Measurements from ENCODE around the gene MEI1.

MEI1 gene

GRCh38 chr22:41757502-41757901 lies 58.2 kb downstream of the MEI1 start:
- no peak overlapping the region for H3K27ac ChIP-seq
- no peak overlapping the region for H3K4me3 ChIP-seq (IDR thresholded peaks at IDR 0.05; ENCODE audit: insufficient read depth, low read depth, low read length)
- no peaks in the 10 kb centered on the region for H3K27me3 ChIP-seq (ENCODE audit: insufficient read depth, low read depth)
- no peak overlapping the region for H3K9ac ChIP-seq
- no peak overlapping the region for H3K4me2 ChIP-seq
- H4K20me1 ChIP-seq (ENCODE audit: insufficient read depth): no peaks in the 10 kb centered on the region
- no peaks in the 10 kb centered on the region for H3K36me3 ChIP-seq (ENCODE audit: insufficient read depth)
- TF ChIP-seq CTCF (conservative IDR thresholded peaks at IDR 0.05; ENCODE audit: low read depth, low read length): no peak
- H3K4me1 ChIP-seq (ENCODE audit: low read depth, poor library complexity, severe bottlenecking): peaks cover 18% of the 10 kb centered on the region
- no peaks in the 10 kb centered on the region for H3K79me2 ChIP-seq (ENCODE audit: insufficient read depth, low read depth)
- no peak overlapping the region for H2AFZ ChIP-seq (ENCODE audit: low read depth)

DNA sequence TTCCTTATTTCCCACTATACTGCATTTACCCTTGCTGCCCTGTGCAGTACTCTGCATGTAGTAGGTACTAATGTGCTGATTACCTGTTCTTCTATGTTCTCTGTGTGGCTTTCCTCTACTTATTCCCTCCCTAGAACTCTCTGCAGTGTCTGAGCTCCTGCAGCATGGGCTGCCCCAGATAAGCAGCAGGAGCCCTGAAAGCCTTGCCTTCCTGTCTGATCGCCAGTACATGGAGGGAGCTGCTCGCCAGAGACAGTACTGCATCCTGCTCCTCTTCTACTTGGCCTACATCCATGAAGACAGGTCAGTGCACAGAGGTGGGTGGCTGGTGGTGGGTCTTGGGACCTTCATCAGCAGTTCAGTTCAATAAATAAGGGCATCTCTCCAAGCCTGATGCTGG lies 58.9 kb downstream of the MEI1 start:
- no peak overlapping the region for H3K4me2 ChIP-seq
- H3K9ac ChIP-seq: no peak overlapping the region
- no peaks in the 10 kb centered on the region for H4K20me1 ChIP-seq (ENCODE audit: insufficient read depth)
- no peak for TF ChIP-seq CTCF (conservative IDR thresholded peaks at IDR 0.05; ENCODE audit: low read depth, low read length)
- peaks cover 10% of the 10 kb centered on the region for H3K4me1 ChIP-seq (ENCODE audit: low read depth, poor library complexity, severe bottlenecking)
- H3K27me3 ChIP-seq (ENCODE audit: insufficient read depth, low read depth): no peaks in the 10 kb centered on the region
- no peak overlapping the region for H3K27ac ChIP-seq
- no peaks in the 10 kb centered on the region for H3K79me2 ChIP-seq (ENCODE audit: insufficient read depth, low read depth)
- no peaks in the 10 kb centered on the region for H3K36me3 ChIP-seq (ENCODE audit: insufficient read depth)
- no peak overlapping the region for H2AFZ ChIP-seq (ENCODE audit: low read depth)
- no peak overlapping the region for H3K4me3 ChIP-seq (IDR thresholded peaks at IDR 0.05; ENCODE audit: insufficient read depth, low read depth, low read length)

GRCh38 chr22:41762980-41763779 lies 63.9 kb downstream of the MEI1 start:
- H3K9ac ChIP-seq: no peak overlapping the region
- peak; percentile 46 for TF ChIP-seq CTCF (conservative IDR thresholded peaks at IDR 0.05; ENCODE audit: low read depth, low read length)
- H3K27ac ChIP-seq: no peak overlapping the region
- no peaks in the 10 kb centered on the region for H3K36me3 ChIP-seq (ENCODE audit: insufficient read depth)
- no peaks in the 10 kb centered on the region for H3K27me3 ChIP-seq (ENCODE audit: insufficient read depth, low read depth)
- no peak overlapping the region for H3K4me2 ChIP-seq
- no peaks in the 10 kb centered on the region for H4K20me1 ChIP-seq (ENCODE audit: insufficient read depth)
- H3K4me3 ChIP-seq (IDR thresholded peaks at IDR 0.05; ENCODE audit: insufficient read depth, low read depth, low read length): no peak overlapping the region
- H3K4me1 ChIP-seq (ENCODE audit: low read depth, poor library complexity, severe bottlenecking): no peaks in the 10 kb centered on the region
- no peaks in the 10 kb centered on the region for H3K79me2 ChIP-seq (ENCODE audit: insufficient read depth, low read depth)
- no peak overlapping the region for H2AFZ ChIP-seq (ENCODE audit: low read depth)

DNA sequence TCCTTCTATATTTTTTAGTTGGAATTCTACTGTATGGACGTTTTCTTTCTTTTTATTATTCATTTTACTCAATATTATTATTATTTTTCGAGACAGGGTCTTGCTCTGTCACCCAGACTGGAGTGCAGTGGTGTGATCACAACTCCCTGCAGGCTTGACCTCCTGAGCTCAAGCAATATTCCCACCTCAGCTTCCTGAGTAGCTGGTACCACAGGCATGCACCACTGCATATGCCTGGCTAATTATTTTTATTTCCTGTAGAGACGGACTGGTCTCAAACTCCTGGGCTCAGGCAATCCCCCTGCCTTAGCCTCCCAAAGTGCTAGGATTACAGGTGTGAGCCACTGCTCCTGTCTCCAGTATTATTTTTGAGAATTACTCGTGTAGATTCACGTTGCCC lies 67.2 kb downstream of the MEI1 start:
- Histone ChIP-seq H2AFZ (ENCODE audit: low read depth) (no peak overlapping the region), H4K20me1 (ENCODE audit: insufficient read depth) (no peaks in the 10 kb centered on the region), H3K9ac (no peak overlapping the region), H3K4me3 (IDR thresholded peaks at IDR 0.05; ENCODE audit: insufficient read depth, low read depth, low read length) (no peak overlapping the region), H3K36me3 (ENCODE audit: insufficient read depth) (no peaks in the 10 kb centered on the region), H3K27ac (no peak overlapping the region), H3K79me2 (ENCODE audit: insufficient read depth, low read depth) (no peaks in the 10 kb centered on the region), H3K4me1 (ENCODE audit: low read depth, poor library complexity, severe bottlenecking) (no peaks in the 10 kb centered on the region), H3K27me3 (ENCODE audit: insufficient read depth, low read depth) (no peaks in the 10 kb centered on the region), H3K4me2 (no peak overlapping the region)
- no peak for TF ChIP-seq CTCF (conservative IDR thresholded peaks at IDR 0.05; ENCODE audit: low read depth, low read length)

Measured in KMS-11 (cell line).